Panc1 (cell line): ENCODE results near the gene XXYLT1.
"Not testable (repeated sequence)": the region's sequence is repeated elsewhere in the genome, so short reads cannot be mapped to it uniquely, and the experiment has no call there.

Experiments used
- CTCF ChIP-seq: fragments of 450-650 bp; IDR thresholded peaks from 2 replicates; pipeline ENCODE4 v1.5.1; 2017; ENCODE audit warnings: mild to moderate bottlenecking
- POLR2AphosphoS5 ChIP-seq: IDR thresholded peaks from 2 replicates; pipeline ENCODE4 v1.6.1; 2012; ENCODE audit warnings: mild to moderate bottlenecking, low read depth, low read length, moderate library complexity
- REST ChIP-seq, 2 experiments: IDR thresholded peaks; 2 replicates each; pipeline ENCODE4 v1.6.1; 2011 to 2012; ENCODE audit warnings: low read depth in 2 of 2, control low read depth in 1 of 2, low read length in 1 of 2, mild to moderate bottlenecking in 1 of 2, moderate library complexity in 1 of 2; ENCODE audit not compliant: insufficient read depth in 1 of 2
- SIN3A ChIP-seq: IDR thresholded peaks from 2 replicates; pipeline ENCODE4 v1.6.1; 2012; ENCODE audit warnings: low read depth, mild to moderate bottlenecking, low read length, moderate library complexity, borderline replicate concordance; ENCODE audit not compliant: insufficient read depth
- TCF7L2 ChIP-seq: IDR thresholded peaks from 2 replicates; pipeline ENCODE4 v1.6.1; 2011; ENCODE audit warnings: mild to moderate bottlenecking, low read depth, low read length, inconsistent platforms

- not testable (repeated sequence) for TF ChIP-seq CTCF; SIN3A; POLR2AphosphoS5; REST (IDR thresholded peaks at IDR 0.05; ENCODE audit: insufficient read depth in 1 of 2, low read depth in 2 of 2, low read length in 1 of 2); TCF7L2
Measured at GRCh38 chr3:195186710-195187047, 84.3 kb downstream of the XXYLT1 start.
